HG03457 (cell line): ENCODE measurements around the gene FAHD2A.
"Not testable (repeated sequence)": the region's sequence is repeated elsewhere in the genome, so short reads cannot be mapped to it uniquely, and the experiment has no call there.

ENCODE experiments used
- ATAC-seq: cut with Tn5 transposase; IDR thresholded peaks from one replicate; pipeline ENCODE4 v1.9.1; 2021; ENCODE audit warnings: moderate number of reproducible peaks; ENCODE audit not compliant: unreplicated experiment

Gene FAHD2A

DNA sequence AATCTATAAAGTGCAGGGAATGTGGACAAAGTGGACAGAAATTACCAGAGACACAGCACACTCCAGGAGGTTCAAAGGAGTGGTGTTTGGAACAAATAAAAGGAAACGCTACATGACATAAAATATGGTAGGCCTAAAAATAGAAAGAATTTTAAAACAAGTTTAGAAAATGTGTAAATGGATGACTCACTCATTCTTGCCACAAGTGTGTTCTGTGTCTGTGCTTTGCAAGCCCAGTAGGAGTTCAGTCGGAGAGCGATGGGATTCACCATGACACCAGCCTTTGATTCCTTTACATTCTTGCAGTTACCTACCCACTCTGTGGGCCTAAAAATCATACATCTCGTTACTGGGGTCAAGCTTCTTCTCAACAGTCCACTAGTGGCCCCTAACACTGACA lies 30.9 kb downstream of the FAHD2A start:
- ATAC-seq = not testable (repeated sequence)

DNA sequence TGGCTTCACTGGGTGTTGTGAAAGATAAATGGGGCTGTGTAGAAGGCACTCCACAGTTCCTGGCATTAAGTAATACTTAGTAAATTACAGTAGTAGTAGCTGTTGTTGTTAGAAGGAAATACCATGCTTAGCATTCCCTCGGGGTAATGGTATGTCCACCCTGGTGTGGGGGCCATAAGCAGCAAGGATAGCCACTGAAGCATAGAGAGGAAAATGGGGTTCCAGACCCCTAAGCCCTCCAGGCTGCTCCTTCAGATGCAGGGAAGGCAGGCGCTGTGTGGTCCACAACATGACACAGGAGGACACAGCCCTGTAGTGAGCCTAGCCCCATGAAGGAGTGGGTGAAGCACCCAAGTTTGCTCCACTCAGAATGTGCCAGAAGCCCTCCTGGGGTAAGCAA lies 31.5 kb downstream of the FAHD2A start:
- ATAC-seq = not testable (repeated sequence)

DNA sequence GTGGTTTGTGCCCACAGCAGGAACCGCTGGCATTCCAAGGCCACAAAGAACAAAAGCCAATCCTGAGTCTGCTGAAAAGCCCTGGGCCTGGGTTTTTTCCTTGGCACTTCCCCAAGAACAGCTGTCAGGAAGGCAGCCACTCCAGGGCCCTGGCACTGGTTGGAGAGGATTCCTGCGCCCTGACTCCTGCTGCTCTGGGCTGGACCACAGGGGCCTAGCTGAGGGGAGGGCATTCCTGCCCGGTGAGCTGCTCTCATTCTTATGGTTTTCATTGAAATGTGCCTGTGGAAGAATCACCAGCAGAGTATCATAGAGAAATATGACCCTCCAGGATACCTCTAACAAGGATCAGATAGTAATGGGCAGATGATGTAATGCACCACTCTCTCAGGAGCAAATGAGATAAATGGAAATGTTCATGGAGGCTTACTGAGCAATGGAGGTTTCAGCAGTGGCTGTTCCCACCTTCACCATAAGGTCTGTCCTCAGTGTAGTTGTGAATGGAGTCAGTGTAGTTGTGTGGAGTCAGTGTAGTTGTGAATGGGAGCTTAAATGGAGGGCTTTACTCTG lies 32.1 kb downstream of the FAHD2A start:
- ATAC-seq = not testable (repeated sequence)

DNA sequence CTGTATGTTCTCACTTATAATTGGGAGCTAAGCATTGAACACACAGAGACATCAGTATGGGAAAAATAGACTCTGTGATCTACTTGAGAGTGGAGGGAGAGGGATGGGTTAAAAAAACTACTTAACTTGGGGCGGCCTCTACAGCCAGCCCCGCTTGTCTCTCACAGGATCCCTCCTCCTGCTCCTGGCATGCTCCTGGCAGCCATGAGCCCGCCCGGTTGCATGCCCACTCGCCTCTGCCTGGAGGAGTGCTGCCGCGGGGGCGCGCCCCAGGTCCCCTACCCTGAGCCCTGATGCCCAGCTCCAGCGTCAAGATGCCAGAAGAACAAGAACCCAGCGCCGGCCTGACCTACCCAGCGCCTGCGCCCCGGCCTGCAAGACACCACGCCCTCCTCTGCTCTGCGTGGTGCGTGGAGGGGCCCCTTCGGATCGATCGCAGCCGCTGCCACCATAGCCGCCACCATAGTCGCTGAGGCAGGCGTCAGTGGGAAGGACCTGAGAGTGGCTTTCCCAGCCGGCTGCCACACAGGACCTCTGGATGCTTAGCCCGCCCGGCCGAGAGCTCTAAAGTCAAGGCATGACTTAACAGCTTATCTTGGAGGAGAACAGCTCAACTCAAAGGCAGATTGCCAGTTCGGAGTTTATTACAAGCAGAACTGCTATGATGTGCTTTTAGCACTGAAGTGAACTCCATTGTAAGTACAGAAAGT lies 32.8 kb downstream of the FAHD2A start:
- ATAC-seq = not testable (repeated sequence)

DNA sequence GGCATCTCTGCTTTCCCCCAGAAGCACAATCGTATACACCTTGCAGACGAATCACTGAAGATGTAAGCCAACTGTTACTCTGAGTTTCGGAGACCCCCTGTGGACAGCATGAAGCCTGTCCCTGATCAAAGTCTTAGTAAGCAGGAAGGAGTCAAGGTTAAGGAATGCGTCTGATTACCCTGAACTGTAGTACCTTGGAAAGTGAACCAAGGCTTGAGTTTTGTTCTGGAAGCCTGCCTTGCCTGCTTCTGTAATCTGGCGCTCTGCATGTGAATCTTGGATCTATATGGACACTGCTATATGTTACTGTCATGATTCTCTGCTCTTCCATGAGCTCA lies 33.3 kb downstream of the FAHD2A start:
- not testable (repeated sequence) for ATAC-seq

DNA sequence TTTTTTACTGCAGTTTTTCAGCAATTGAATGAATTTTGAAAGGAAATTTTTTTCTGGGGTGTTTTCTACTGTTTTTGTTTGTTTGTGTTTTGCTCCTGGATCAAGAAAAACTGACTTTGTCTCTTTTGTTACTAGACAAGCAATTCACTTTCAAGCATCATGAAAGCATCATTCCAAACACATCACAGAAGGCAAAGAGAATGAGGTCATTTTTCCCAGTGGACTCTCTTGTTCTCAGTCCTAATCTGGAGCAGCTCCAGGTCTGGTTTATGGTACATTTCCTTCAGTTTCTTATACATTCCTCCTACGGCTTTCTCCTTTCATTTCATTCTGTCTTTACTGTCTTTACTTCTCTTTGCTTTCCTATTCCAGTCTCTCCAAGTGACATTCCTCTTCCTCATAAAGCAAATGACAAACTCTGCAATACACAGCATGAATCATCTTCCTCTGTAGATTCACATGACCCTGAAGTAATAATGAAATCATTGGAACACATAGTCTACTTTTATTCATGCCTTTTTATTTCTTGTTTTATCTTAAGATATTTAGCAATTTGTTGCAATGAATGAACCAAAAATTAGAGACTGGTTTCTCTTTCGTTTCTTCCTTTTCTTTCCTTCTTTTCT lies 40.1 kb downstream of the FAHD2A start:
- ATAC-seq = not testable (repeated sequence)

DNA sequence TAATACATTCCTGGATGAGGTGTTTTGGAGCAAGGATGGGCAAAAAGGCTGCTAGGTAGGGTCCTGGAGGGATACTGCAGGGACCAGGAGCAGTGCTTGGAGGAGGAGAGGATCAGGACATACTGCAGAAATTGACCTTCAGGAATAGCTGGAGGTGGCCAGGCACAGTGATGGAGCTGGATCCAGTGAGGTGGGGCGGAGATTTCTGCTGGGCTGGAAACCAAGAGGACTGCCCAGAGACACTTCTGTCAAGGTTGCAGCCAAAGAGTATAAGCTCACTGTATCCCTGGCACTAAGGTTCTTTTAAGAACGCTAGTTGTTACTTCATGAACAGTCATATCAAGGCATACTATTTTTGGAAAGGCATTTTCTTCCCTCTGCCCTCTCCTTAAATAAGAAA lies 42.8 kb downstream of the FAHD2A start:
- ATAC-seq = not testable (repeated sequence)

DNA sequence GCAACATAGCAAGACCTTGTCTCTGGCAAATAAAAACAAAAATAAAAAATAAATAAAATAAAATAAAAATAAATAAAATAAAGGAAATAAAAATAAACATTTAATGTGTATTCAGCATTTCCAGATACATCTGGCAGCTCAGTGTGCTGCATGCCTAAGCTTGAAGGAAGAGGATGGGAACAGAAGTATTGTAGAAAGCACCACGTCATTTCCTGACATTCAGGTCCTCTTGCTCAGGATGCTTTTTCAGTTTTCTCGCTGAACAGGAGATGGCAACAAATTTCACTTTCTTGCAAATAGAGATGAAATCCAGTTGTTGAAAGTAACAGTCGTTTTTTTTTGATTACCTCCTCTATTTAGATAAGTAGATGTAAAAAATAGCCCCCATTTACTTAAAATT lies 60.8 kb downstream of the FAHD2A start:
- not testable (repeated sequence) for ATAC-seq
